Mucosa of gallbladder (tissue), 1 donor: ENCODE measurements around the gene PAX4. TPM values are rescaled to one million over a fixed set of nuclear protein-coding genes. Genes with fewer than 3 reads are reported as not detected.

Experiments used
- DNase-seq: peaks from one replicate; pipeline ENCODE4 v3.0.0-alpha.2; 2020; ENCODE audit warnings: low spot score
- total RNA-seq: library from RNA; stranded (reverse); gene quantifications from one replicate; pipeline ENCODE4 v1.2.1, GENCODE V29; 2021
- donor health status: DM: no; HTN: no; CAD: no.

Gene PAX4, protein sequence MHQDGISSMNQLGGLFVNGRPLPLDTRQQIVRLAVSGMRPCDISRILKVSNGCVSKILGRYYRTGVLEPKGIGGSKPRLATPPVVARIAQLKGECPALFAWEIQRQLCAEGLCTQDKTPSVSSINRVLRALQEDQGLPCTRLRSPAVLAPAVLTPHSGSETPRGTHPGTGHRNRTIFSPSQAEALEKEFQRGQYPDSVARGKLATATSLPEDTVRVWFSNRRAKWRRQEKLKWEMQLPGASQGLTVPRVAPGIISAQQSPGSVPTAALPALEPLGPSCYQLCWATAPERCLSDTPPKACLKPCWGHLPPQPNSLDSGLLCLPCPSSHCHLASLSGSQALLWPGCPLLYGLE
- total RNA-seq = not detected

DNA sequence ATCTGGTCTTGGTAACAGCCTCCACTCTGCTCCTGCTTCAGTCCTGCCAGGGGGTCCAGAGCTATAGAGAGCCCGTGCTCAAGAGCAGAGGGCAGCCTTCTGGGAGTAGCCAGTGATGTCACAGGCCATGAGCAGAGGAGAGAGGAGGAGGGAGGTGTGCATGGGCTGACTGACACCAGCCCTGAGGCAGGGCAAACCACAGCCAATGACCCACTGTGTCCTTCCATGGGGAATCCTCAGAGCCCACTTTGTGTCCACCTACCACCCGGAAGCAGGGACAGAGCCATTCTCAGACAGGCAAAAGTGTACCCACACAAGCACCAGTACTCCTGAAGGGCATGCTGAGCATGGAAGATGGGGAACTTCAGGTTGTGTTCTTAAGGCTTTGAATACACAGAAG, at the start of gene PAX4:
PAX4 (minus strand) TSS at position 101 of the 400 bp plus-strand sequence. CDS start 2,214 bp downstream, outside the sequence.
- DNase-seq = no peak

DNA sequence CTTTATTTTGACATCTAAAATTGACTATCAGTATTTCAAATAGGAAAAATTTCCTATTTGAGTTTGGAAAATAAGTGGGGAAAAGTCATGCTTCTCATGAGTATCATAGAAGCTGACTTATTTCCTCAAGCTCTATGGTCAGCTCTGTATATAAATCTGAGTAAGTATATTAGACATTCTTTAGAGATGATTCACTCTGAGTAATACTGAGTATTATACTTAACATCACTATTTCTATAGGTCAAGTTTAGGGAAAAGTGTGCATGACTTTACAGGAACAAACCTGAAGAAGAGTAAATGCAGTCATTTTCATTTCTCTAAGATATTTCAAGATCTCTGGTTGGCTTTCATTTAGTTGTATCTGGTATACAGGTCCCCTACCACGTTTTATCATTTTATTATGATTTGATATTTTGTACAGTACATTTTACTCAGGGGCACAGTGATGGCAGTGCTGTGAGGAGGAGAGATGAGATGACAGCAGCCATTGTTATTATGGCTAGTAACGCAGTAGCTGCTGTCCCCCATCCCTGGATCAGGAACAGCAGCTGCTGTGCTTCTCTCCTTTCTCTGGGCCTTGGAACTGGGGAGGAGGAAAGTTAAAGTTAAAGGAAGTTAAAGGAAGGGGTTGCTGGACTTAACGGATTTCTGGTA, 49.2 kb upstream of the PAX4 start:
- no peak for DNase-seq

DNA sequence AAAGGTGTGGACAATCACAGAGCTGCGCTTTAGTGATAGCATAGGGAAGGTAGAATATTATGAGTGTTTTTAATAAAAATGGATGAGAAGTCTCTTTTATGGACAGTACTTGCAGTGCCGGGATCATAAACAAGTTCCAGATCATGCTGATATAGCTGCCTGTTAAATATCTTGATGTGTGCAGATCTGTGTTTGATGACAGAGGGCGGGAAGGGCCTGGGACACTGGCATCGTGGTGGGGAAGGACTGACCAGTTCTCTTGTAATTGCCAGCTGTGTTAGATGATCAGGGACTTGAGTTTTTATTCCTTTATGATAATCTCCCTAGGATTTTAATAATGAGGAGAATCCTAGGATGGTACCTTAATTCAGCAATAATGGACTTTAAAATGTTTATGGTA, 48.7 kb upstream of the PAX4 start:
- no peak for DNase-seq

DNA sequence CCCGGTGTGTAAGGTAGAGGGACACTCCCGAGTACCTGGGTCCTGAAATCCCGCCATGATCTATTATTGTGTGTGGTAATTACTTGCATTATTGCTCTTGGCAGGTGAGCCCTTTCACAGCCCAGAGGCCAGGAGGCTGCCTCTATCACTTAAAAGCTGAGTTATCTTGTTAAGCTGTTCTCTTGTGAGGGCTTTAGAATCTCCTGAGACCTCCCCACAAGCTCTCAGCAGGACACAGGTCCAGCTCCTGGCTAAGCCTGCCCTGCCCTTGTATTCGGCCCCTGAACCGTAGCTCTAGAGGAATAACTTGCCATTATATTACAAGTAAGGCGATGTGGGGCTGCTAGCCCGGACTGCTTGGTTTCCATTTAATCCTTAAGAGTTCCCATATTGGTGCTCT, 48.0 kb upstream of the PAX4 start:
- DNase-seq = no peak

DNA sequence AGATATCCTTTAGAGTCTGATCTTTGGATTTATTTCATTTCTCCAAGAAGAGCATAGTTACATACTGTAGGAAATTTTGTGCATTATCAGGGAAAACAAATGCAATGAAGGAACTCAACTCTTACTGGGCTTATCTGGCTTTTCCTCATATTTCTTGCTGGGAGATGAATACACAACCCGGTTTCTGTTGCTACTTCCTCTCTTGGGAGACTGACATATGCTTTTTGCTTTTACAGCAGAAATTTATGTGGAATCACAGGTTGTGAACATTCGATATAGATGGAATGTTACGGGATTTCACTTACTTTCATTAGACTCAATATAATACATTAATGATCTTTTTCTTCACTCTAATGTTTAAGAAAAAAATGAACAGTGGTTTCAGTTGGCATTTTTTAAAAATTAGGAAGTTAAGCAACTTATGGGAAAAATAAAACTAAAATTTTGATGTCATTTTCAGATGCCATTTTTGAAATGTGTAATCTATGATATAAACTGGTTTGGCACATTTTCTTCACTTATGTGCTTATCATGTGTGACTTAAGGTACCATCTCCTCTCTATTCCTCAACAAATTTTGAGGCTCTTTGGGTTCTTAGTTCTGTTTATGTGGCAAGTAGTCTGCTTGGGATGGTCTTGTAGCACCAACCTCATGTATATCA, 41.2 kb upstream of the PAX4 start:
- no peak for DNase-seq

DNA sequence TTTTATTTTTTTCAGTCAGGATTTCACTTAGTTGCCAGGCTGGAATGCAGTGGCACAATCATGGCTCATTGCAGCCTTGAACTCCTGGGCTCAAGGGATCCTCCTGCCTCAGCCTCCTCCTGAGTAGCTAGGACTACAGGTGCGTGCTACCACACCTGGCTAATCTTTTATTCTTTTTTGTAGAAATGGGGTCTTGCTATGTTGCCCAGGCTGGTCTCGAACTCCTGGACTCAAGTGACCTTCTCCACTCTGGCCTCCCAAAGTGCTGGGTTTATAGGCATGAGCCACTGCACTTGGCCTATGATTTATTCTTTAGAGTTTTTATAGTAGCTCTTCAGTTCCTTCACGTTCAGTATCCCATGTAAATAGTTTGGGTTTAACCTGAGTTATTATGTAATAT, 39.6 kb upstream of the PAX4 start:
- no peak for DNase-seq

DNA sequence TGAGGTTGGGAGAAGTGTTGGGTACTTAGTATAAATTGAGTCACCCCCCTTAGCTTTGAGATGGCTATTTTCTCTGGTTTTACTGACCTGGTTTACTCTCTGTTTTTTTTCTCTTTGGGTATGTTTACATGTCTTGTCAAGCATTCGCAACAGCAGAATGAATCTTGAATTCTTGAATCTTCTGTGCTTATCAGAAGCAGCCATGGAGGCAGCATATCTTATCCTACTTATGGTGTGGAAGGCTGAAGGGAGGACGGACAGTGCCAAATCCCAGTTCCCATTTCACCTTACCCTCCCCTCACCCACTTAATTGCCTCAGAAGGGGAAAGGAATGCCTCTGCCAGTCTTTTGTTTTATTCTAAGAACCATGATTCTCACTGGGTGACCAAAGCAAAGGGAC, 37.8 kb upstream of the PAX4 start:
- DNase-seq = no peak

DNA sequence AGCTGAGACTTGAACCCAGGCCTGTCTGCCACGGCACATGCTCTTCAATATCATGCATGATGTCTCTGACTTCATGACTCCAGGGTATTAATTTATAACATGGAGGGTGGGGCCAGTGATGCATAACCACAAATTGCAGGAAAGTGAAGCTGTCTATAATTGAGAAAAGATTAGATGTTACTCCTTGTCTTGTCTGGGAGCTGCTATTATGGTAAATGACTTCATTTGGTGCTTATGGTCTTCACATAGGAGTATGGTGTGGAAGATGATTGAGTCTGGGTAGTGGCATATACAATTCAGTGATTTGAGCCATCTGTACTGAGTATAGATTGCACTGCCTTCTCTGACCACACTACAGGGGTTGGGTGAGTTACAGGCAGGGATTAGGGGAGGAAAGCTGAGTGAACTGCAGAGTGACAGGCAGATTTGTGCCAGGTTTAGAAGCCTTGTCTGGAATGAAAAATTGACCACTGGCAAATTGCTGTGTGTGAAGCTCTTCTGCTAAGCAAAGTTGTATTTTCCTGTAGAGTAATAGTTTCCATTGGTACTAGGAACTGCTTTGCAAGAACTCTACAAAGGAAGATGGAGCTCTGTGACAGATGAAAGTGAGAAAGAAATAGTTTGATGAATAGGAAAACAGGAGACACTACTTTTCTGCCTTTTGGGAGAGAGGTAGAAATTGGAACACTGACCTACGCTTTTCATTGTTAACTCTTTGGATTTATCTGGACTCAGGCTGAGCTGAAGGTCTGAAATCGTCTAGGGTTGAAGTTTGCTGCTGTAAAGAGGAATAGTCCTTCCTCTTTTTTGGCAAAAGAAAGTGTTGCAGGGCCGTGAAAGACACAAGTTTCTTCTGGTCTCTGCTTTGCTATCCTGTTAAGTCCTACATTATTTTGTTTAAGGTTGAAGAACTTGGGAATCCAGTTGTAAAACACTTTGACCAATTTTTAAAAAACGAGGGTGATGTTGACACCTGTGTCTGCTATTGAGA, 36.8 kb upstream of the PAX4 start:
- no peak for DNase-seq

DNA sequence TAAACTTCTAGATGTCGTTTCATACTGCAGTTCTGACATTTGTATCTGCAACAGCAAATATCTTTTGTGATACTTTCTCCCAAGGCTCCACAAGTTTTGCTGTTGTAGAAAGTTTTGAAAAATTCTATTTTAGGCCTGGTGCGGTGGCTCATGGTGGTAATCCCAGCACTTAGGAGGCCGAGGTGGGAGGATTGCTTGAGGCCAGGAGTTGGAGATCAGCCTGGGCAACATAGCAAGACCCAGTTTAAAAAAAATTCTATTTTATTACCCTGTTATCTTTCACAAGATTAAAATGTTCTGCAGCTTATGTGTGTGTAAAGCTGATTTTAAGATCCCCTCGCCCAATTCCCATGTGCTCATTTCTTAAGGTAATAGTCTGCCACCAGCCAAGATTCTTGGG, 35.5 kb upstream of the PAX4 start:
- DNase-seq = no peak

DNA sequence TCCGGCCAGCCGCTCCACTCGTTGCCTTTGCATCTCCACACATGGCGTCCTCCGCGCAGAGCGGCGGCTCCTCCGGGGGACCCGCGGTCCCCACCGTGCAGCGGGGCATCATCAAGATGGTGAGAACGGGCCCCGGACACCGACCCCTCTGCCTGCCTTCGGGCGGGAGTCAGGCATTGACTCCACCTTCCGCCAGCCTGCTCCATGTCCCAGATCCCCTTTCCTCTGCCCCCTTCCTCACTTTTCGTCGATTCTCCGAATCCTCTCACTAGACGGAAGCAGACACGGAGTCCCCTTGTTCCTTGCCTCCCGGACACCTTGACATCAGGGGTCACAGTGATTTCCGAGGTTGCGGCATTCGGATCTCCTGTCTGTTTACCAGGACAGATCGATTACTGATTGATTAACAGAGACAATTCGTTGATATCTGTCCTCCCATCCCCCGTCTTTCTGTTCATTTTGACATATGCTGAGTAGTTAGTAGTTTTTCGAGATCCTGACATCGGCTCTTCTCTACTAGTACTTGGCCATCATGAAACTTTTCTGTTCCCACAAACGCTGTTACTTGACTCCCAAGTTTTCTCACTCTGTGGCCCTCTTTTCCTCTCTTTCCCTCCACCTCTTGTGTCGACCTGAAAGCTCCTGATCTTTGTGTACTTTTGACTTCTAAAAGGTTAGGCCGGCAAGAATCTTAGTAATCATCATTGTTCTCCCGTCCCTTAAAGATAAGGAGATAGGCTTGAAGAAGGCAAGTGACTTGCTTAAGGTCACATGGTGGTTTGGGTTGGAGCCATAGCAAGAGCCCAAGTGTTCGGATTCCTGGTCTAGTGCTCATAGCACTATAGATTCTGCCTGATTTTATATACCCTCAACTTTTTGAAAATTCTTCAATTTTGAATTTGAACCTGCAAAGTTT, 34.6 kb upstream of the PAX4 start:
- DNase-seq = no peak

DNA sequence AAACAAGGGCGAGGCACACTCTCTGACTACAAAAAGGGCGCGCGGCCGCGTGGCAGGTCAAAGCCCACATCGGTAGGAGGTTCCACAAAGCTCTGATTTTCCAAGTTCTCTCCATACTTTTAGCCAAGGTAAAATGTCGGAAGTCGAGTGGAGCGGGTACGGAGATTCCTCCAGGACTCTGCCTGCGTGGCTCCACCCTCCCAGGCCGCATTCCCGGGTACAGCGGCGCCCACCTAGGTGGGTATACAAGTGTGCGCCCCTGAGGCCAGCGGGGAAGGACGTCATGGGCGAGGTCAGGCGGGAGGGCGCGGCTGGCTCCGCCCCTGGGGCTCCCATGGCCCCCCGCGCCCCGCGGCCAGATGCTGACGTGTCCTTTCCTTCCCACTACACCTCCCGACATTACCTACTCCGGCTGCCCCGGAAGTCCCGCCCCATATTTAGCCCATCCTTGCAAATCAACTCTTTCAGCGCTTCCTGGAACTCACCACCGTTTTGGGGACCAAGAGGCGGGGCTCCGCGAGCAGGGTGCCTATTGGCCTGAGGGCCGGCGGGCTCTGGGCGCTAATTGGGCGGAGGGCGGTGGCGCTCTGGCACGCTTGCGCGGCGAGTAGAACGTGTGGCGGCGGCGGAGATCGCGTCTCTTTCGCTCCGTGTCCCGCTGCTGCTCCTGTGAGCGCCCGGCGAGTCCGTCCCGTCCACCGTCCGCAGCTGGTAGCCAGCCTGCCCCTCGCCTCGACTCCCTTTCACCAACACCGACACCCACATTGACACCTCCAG, 33.8 kb upstream of the PAX4 start, which contains the start of gene SND1:
SND1 (plus strand) TSS at position 639 of the 777 bp plus-strand sequence. CDS start 180 bp downstream, outside the sequence.
- peak; percentile 99 for DNase-seq

DNA sequence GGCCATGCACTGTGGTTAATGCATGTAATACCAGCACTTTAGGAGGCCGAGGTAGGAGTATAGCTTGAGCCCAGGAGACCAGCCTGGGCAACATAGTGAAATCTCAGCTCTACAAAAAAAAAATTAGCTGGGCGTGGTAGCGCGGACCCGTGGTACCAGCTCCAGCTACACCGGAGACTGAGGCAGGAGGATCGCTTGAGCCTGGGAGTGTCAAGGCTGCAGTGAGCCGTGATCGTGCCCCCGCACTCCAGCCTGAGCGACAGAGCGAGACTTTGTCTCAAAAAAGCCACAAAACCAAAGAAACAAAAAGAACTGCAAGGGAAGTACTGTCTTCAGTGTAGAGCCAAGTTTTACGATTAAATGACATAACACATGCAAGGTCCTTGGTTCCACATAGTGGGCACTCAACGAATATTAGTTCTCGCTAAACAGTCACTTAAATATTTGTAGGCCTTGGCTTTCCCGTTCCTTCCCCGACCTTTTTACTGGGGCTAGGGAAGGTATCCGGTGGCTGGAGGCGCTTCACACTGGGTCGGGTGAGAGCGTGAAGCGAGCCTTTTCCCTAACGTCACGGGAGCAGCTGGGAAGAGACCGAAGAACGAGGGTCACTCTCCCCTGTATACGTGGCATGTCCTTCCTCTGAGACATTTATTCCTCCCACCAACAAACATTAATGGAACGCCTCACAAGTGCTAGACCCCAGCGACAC, 33.1 kb upstream of the PAX4 start:
- DNase-seq = no peak

DNA sequence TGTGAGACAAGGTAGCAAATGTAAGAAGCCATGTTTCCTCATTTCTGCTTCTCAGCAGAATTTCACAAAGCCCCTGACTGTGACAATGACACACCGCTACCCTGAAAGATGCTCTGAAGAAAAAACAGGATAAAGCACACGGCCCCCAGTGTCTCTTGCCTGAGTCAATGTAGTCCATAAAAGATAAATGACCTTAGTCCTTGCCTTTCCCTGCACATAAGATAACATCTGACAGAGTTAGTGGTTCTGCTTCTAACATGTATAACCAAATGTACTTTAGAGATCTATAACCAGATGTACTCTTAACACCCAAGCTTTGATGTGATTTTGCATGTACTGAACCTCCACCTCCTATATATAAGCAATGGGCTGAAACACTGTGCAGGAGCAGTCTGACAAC, 31.0 kb upstream of the PAX4 start:
- no peak for DNase-seq

DNA sequence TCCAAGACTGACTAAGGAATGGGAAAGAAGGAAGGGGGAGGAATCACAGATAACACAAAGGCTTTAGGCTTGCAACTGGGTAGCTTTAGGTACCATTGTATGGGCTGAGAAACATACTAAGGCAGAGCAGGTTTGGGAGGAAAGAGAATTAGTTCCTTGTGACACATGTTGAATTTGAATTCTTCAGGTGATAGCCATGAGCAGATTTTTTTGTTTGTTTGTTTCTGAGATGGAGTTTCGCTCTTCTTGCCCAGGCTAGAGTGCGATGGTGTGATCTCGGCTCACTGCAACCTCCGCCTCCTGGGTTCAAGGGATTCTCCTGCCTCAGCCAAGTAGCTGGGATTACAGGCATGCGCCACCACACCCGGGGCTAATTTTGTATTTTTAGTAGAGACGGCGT, 29.7 kb upstream of the PAX4 start:
- no peak for DNase-seq

DNA sequence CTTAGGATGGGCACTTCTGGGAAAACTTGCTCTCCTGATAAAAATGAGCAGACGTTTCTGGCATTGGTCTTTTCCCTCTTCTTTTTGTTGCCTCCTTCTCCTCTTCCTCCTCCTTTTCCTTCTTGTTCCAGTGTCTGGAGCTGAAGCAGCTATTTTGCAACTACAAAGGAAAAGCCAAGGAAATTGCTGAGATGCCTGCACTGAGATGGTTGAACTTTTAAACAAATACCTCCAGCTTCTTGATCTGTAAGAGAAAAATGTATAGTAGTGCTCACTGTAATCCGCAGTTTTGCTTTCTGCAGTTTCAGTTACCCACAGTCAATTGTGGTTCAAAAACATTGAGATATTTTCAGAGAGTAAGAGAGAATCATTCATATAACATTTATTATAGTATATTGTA, 26.5 kb upstream of the PAX4 start:
- DNase-seq = no peak

DNA sequence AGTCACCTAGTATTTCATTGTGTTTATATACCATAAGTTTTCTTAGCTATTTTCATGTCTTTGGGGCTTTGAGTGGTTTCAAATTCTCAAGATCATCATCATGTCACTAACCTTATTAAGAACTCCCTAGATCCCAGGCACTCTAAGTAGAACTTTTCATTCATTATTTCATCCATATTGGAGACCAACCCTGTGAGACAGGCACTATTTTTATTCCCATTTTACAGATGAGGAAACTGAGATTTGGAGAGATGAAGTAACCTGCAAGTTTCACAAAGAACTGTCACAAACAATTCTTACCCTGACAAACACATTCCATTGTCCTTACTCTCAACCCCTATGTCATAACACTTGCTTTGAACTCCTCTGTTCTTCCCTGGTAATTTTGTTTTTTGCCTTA, 20.3 kb upstream of the PAX4 start:
- DNase-seq = no peak

DNA sequence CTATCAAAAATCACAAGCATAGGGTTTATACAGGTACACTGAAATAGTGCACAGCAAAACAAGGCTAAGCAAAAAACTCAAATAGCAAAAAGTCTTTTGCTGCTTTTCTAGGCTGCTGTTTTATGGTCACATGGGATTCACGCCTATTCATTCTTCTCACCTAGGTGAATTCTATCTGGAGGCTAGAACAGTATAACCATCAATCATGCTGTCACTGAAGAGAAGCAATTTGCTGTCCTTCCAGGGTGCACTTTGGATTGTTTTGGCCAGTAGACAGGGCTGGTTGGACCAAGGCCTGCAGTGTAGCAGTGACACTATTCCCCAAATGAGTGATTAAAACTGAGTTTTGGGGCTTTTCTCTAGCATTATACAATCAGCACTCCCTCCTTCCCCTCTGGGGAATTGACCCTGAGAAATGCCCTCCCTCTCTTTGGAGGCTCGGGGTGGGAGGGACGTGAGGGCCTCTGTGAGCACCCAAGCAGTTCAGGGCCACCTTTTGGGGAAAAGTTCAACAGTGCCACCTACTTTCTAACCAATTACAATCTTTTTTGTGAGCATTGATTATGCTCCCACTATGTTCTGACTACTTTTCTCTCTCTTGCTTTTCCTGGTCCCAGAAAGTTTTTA, 17.8 kb upstream of the PAX4 start:
- no peak for DNase-seq

DNA sequence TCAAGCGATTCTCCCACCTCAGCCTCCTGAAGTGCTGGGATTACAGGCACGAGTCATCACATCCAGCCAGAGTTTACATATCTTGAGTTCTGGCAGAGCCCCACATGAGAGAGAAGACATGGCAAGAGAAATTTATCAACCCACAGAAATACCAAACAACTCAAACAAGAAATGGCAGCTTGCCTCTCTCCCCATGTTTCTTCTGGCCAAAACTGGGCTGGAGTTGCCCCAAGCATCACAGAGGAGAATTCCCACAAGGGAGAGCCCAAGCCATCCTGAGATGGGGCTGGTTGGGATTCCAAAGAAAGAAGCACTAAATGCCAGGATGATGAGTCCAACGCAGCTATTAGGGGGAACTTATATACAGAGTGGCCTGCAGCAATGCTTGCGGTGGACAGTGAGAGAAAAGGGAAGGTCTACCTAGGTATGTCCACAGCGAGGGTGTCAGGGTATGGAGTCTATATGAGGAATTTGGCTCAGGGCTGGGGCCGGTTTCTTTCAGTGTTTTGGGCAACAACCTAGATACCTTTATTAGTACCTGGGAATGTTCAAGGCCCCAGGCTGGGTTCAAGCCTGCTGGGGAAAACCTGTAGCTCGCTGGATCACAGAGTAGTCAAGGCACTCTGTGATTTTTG, 14.5 kb upstream of the PAX4 start:
- no peak for DNase-seq
